ENCODE measurements around the gene PKN2. TPM values are rescaled to one million over a fixed set of nuclear protein-coding genes. Genes with fewer than 3 reads are reported as not detected.
A peak's percentile ranks its signal among the peaks of the same experiment; 100 is the strongest.

Gene PKN2
- total RNA-seq, 1 donor from 2014 or later = 23.9 TPM

GRCh38 chr1:88763649-88764406 lies 79.8 kb downstream of the PKN2 start:
- no peak for TF ChIP-seq CTCF (conservative IDR thresholded peaks at IDR 0.05; ENCODE audit: low read depth, low read length)
- no peak for DNase-seq (ENCODE audit: low read depth)
- H3K4me3 ChIP-seq (ENCODE audit: low read depth, low read length) = no peak overlapping the region

GRCh38 chr1:88768187-88768586 lies 84.1 kb downstream of the PKN2 start:
- TF ChIP-seq CTCF (conservative IDR thresholded peaks at IDR 0.05; ENCODE audit: low read depth, low read length) = no peak
- no peak overlapping the region for H3K4me3 ChIP-seq (ENCODE audit: low read depth, low read length)
- no peak for DNase-seq (ENCODE audit: low read depth)

GRCh38 chr1:88768816-88769215 lies 84.7 kb downstream of the PKN2 start:
- no peak for TF ChIP-seq CTCF (conservative IDR thresholded peaks at IDR 0.05; ENCODE audit: low read depth, low read length)

GRCh38 chr1:88773540-88774150 lies 89.6 kb downstream of the PKN2 start:
- peak; percentile 31 for DNase-seq (ENCODE audit: low read depth)
- no peak overlapping the region for H3K4me3 ChIP-seq (ENCODE audit: low read depth, low read length)
- no peak for TF ChIP-seq CTCF (conservative IDR thresholded peaks at IDR 0.05; ENCODE audit: low read depth, low read length)

More at GRCh38 chr1:88768816-88769215, 84.7 kb downstream of the PKN2 start:
- DNase-seq (ENCODE audit: low read depth) = no peak
- no peak overlapping the region for H3K4me3 ChIP-seq (ENCODE audit: low read depth, low read length)

- no peak overlapping the region for H3K4me3 ChIP-seq (ENCODE audit: low read depth, low read length)
- DNase-seq (ENCODE audit: low read depth) = peak; percentile 25
- no peak for TF ChIP-seq CTCF (conservative IDR thresholded peaks at IDR 0.05; ENCODE audit: low read depth, low read length)
Observed at GRCh38 chr1:88774151-88774556, 90.1 kb downstream of the PKN2 start.

GRCh38 chr1:88777604-88778149 lies 93.6 kb downstream of the PKN2 start:
- no peak for DNase-seq (ENCODE audit: low read depth)
- no peak overlapping the region for H3K4me3 ChIP-seq (ENCODE audit: low read depth, low read length)
- no peak for TF ChIP-seq CTCF (conservative IDR thresholded peaks at IDR 0.05; ENCODE audit: low read depth, low read length)

All from epithelial cell of proximal tubule (primary cell).